ENCODE measurements around the gene OXNAD1.

OXNAD1 gene, protein sequence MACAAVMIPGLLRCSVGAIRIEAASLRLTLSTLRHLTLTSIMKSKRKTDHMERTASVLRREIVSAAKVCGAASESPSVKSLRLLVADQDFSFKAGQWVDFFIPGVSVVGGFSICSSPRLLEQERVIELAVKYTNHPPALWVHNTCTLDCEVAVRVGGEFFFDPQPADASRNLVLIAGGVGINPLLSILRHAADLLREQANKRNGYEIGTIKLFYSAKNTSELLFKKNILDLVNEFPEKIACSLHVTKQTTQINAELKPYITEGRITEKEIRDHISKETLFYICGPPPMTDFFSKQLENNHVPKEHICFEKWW

DNA sequence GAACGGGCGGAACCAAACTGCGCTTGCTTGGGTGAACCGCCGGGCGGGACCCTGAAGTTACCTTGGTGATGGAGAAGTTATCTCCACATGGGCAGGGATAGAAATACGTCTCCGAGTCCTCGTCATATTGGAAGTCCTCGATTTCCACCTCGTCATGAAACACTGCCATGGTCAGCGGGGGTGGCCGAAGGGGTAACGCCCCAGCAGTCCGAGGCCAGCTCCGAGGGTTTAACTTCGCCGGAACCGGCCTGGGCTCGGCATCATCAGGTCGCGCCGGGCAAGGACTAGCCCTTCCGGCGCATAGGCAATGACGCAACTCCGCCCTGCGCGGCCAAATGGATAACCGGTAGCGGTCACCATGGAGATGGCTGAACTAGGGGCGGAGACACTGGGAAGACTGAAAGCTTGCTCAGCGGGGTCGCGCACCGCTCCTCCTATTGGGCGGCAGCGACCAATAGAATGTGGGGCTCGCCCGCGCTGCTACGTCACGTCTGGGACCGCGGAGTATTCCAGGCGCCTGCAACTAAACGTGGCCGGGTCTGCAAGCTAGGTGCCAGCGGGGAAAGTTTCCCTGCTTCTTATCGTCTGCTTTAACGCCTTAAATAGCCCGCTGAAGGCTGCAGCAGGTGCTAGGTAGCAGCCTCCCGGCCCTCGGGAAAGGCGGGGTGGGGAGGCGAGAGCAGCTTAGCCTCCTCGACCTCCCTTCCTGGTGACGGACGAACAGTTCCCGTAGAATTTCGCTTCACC lies at the start of gene OXNAD1, which contains the start of gene DPH3:
Gene OXNAD1 (plus strand): TSS at position 505 of the 747 bp plus-strand sequence. CDS start 5,741 bp downstream, outside the sequence.
Gene DPH3 (minus strand): TSS at position 236 of the 747 bp plus-strand sequence. CDS start 67 bp downstream, at position 169.
- peak; percentile 100 for DNase-seq

DNA sequence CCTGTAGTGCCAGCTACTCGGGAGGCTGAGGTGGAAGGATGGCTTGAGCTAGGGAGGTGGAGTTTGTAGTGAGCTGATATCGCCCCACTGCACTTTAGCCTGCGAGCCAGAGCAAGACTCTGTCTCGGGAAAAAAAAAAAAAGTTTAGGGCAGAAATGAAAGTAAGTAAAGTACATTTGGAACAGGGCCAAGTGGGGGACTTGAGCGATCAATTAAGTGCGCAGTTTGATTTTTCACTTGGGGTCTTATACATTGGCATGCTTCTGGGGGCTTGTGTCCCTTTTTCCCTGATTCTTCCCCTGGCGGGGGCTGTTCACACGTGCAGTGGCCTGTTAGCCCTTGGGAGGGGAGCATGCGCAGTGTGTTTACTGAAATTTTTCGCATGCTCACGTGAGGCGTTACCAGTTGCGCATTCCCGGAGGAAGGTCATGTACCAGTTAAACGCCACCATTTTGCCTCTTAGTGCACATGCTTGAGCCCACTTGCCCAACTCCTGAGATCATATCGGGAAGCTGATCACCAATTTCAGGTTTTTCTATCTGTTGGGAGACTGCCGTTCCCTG lies 48.6 kb upstream of the OXNAD1 start:
- no peak for DNase-seq

DNA sequence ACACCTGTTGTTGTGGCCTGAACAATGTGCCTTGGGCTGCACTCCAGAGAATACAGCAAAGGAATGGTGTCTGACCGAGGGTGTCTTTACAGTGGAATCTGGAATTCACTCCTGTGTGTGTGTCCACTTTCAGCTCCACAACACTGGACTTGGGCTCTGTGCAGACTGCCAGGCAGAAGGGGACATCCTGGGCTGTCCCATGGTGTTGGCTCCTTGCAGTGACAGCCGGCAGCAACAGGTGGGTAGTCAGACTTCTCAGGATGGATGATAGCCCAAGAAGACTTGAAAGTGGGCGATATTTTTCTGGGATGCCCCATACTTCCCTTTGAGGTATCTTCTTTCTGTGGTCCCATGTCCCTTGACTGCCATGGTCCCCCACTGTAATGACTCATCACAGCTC lies 45.2 kb upstream of the OXNAD1 start:
- DNase-seq = no peak

- no peak for DNase-seq
Measured at GRCh38 chr3:16221990-16222389, 43.0 kb upstream of the OXNAD1 start.

DNA sequence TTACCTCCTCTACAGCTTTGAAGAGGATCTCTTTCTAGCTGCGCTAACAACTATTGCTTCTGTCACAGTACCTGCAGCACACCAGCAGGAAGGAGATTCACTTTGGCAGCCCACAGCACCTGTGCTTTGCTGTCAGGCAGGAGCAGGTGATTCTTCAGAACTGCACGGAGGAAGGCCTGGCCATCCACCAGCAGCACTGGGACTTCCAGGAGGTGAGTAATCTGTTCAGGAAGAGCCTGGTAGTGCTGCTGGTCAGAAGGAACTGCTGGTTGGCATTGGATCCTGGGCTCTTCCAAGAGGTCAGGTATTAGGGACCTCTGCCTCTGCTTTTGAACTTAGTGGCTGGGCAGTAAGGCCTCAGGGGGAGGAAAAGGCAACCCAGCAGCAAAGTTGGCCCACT lies 42.5 kb upstream of the OXNAD1 start:
- DNase-seq = no peak

DNA sequence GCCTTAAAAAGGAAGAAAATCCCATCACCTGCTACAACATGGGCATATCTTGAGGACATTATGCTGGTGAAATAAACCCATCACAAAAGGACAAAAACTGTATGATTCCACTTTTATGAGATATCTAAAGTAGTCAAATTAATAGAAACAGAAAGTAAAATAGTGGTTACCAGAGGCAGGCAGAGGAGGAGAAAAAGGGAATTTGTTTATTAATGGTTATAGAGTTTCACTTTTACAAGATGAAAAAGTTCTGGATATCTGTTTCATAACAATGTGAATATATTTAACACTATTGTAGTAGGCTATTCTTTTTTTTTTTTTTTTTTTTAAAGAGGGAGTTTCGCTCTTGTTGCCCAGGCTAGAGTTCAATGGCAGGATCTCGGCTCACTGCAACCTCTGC lies 40.7 kb upstream of the OXNAD1 start:
- no peak for DNase-seq

- no peak for DNase-seq
Measured at GRCh38 chr3:16227566-16227965, 37.4 kb upstream of the OXNAD1 start.

GRCh38 chr3:16229681-16230080 lies 35.3 kb upstream of the OXNAD1 start:
- no peak for DNase-seq

DNA sequence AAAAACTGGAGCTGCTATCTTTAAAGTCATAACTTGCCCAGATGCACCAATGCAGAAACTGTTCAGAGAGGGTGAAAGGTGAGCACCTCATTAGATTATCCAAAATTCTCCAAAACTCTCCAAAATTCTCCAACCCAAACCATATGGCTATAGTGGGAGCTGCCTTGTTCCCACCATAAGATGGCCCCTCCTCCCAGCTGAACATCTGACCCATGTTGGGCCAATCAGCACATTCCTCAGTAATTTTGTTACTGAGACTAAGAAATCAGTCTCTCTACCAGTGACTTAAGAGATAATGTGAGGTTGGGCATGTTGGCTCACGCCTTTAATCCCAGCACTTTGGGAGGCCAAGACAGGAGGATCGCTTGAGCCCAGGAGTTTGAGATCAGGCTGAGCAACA lies 33.0 kb upstream of the OXNAD1 start:
- no peak for DNase-seq

DNA sequence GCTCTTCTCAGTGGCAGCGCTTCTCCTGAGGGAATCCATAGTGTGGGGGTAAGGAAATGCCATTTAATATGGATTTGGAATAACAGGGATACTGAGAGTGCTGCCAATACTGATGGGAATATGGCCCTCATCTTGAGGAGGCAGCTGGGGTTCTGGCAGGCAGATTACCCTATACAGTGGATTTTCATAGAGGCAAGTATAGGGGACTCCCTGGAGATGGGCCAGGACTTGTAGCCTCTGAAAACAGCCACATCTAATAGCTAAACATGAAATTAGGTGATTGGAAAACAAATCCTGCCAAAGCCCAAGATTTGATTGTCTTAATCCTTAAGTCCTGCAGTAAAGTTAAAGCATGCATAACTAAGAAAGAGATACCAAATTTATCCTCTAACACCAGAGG lies 31.2 kb upstream of the OXNAD1 start:
- no peak for DNase-seq

GRCh38 chr3:16234281-16234680 lies 30.7 kb upstream of the OXNAD1 start:
- no peak for DNase-seq

GRCh38 chr3:16236030-16236639 lies 28.9 kb upstream of the OXNAD1 start:
- DNase-seq = no peak

DNA sequence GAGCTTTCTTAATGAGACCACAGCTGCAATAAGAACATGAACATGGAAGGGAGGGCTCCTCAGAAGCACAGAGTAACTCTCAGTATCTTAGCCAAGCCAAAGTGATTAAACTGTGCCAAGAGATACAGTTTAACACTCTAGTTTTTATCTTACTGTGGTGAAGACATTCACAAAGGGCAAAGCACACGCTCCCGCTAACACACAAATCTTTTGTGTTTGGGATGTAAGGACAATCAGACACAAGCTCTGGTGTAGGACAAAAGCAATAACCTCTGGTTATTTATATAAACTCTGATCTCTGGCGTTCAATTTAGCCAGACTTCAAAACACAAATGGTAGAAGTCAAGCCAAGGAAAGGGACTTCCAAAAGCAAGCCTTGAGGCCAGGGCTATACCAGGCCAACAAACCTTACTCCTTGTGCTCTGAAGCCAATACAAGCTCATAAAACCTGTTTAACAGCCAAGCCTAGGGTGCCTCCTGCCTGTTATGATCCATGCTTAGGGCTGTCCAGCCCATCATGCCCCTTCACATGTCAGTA lies 28.1 kb upstream of the OXNAD1 start:
- DNase-seq = no peak

GRCh38 chr3:16239086-16239770 lies 25.8 kb upstream of the OXNAD1 start:
- DNase-seq = no peak

DNA sequence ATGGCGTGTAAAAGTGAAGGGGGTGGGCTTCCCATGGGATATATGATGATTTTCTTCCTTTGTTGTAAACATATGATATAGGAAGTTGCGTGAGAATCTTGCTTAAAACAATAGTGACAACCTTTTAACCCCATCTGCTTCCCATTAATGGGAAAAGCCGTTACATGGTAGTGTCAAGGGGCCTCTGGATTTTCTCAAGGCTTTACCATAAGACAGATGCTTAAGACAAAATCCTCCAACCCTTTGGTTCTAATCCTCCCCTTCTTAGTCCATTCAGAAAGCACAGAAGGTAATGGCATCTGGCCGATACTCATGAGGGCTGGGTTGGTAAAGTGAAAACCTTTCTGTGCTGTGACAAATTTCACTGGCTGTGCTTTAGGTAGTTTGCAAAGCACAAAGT lies 25.2 kb upstream of the OXNAD1 start:
- DNase-seq = no peak

GRCh38 chr3:16240229-16241023 lies 24.6 kb upstream of the OXNAD1 start:
- DNase-seq = no peak

- DNase-seq = no peak
Measured at GRCh38 chr3:16241225-16241624, 23.8 kb upstream of the OXNAD1 start.

DNA sequence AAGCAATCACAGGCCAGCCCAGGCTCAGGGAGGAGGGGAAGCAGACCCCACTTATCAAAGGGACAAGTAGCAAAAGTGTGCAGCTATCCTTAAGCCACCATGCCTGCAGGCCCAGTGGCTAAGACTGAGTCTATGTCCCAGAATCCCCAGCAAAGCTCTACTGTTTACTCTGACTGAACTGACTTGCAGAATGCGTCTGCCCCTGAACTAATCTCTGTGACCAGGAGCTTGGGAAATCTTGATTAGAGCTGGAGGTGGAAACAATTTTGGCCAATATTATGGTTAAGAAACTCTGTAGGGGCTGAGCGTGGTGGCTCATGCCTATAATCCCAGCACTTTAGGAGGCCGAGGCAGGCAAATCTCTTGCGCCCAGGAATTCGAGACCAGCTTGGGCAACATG lies 22.8 kb upstream of the OXNAD1 start:
- no peak for DNase-seq

GRCh38 chr3:16243706-16244490 lies 21.1 kb upstream of the OXNAD1 start:
- no peak for DNase-seq

- no peak for DNase-seq
Measured at GRCh38 chr3:16245609-16246008, 19.4 kb upstream of the OXNAD1 start.
